HCT116 (cell line): ENCODE results near the gene ANKS1A. TPM values are rescaled to one million over a fixed set of nuclear protein-coding genes. Genes with fewer than 3 reads are reported as not detected.

ENCODE experiments used
- ATAC-seq: fragments of 200-7000 bp; cut with Tn5 transposase; 2 replicates; pipeline ENCODE4 v1.9.1; 2020; ENCODE audit warnings: mild to moderate bottlenecking, moderate library complexity
- BruUV-seq: library from RNA; stranded (reverse); fragments of 400-500 nt; replicated peaks from 2 replicates; lab custom pipeline; 2021; lab: Mats Ljungman, UMichigan
- CTCF ChIA-PET: fragments of 300-600 bp; sonication (Branson Sonifier 250); formaldehyde crosslinking; loops from one replicate; lab custom pipeline; 2021; ENCODE audit warnings: antibody characterized with exemption; lab: Charles Lee
- POLR2A ChIA-PET: fragments of 300-600, 350-600 bp; sonication (Branson Sonifier 250); formaldehyde crosslinking; loops from one replicate; lab custom pipeline; 2021; ENCODE audit warnings: antibody characterized with exemption; lab: Charles Lee
- RAD21 ChIA-PET, 2 experiments: fragments of 300-600 bp; sonication (Branson Sonifier 250); formaldehyde crosslinking; loops; one replicate each; lab custom pipeline; 2023; ENCODE audit warnings: low total read pairs in 2 of 2; ENCODE audit not compliant: uncharacterized antibody in 2 of 2, unreplicated experiment in 2 of 2, low non-redundant PET in 1 of 2; lab: Charles Lee
- DNase-seq: peaks from one replicate; pipeline ENCODE4 v3.0.0-alpha.2; 2010; ENCODE audit warnings: low read depth, low spot score
- H2AFZ ChIP-seq: fragments of 200-600 bp; shearing (Covaris generic), sonication (generic); 2 replicates; pipeline ENCODE4 v1.6.1; 2017; ENCODE audit warnings: low read depth, mixed run types, mixed read lengths, antibody characterized with exemption, low read length; ENCODE audit not compliant: poor library complexity, severe bottlenecking
- H3K27ac ChIP-seq: 2 replicates; pipeline ENCODE4 v1.5.1; 2012; ENCODE audit warnings: low read depth, low read length
- H3K27me3 ChIP-seq: fragments of 200-600 bp; sonication (generic); 2 replicates; pipeline ENCODE4 v1.6.1; 2016; ENCODE audit warnings: mixed run types, low read length, mixed read lengths; ENCODE audit not compliant: insufficient read depth
- H3K36me3 ChIP-seq, 2 experiments: fragments of 200-500 bp in 1 of 2; fragments of 200-600 bp in 1 of 2; sonication (Bioruptor generic) in 1 of 2; sonication (generic) in 1 of 2; 2 replicates each; pipeline versions ENCODE4 v1.5.1 to v1.6.1; 2014 to 2016; ENCODE audit warnings: low read length in 2 of 2, inconsistent platforms in 1 of 2, mixed read lengths in 1 of 2, mixed run types in 1 of 2; ENCODE audit not compliant: insufficient read depth in 2 of 2, control insufficient read depth in 1 of 2
- H3K4me1 ChIP-seq, 2 experiments: fragments of 200-600 bp in 1 of 2; sonication (generic) in 1 of 2; 2 replicates each; pipeline versions ENCODE4 v1.5.1 to v1.6.1; 2012 to 2017; ENCODE audit warnings: low read length in 2 of 2, inconsistent platforms in 1 of 2, mild to moderate bottlenecking in 1 of 2, mixed read lengths in 1 of 2, mixed run types in 1 of 2, moderate library complexity in 1 of 2; ENCODE audit not compliant: insufficient read depth in 2 of 2, control insufficient read depth in 1 of 2
- H3K4me2 ChIP-seq: fragments of 200-600 bp; sonication (generic); 2 replicates; pipeline ENCODE4 v1.6.1; 2017; ENCODE audit warnings: mixed run types, low read length, mixed read lengths
- H3K4me3 ChIP-seq, 2 experiments: fragments of 200-600 bp in 1 of 2; sonication (generic) in 1 of 2; replicated peaks in 1 of 2; 2 replicates each; pipeline ENCODE4 v1.5.1; 2011 to 2016; ENCODE audit warnings: low read length in 2 of 2, control low read depth in 1 of 2, low read depth in 1 of 2, mild to moderate bottlenecking in 1 of 2, mixed read lengths in 1 of 2, mixed run types in 1 of 2
- H3K79me2 ChIP-seq: fragments of 200-600 bp; sonication (generic); 2 replicates; pipeline ENCODE4 v1.6.1; 2017; ENCODE audit warnings: mild to moderate bottlenecking, mixed run types, low read length, moderate library complexity, mixed read lengths; ENCODE audit not compliant: insufficient read depth
- H3K9ac ChIP-seq: fragments of 200-600 bp; sonication (generic); 2 replicates; pipeline ENCODE4 v1.6.1; 2016; ENCODE audit warnings: low read length, mixed read lengths
- H3K9me2 ChIP-seq: fragments of 200-600 bp; sonication (generic), shearing (Covaris generic); 2 replicates; pipeline ENCODE4 v1.6.1; 2017; ENCODE audit warnings: mixed run types, mild to moderate bottlenecking, moderate library complexity; ENCODE audit not compliant: insufficient read depth
- H3K9me3 ChIP-seq, 2 experiments: fragments of 200-500 bp in 1 of 2; fragments of 200-600 bp in 1 of 2; sonication (Bioruptor generic) in 1 of 2; sonication (generic) in 1 of 2; 2 replicates each; pipeline ENCODE4 v1.6.1; 2014 to 2017; ENCODE audit warnings: low read length in 2 of 2, mixed read lengths in 2 of 2, inconsistent platforms in 1 of 2, low read depth in 1 of 2, mild to moderate bottlenecking in 1 of 2, mixed run types in 1 of 2, moderate library complexity in 1 of 2; ENCODE audit not compliant: control insufficient read depth in 1 of 2, insufficient read depth in 1 of 2
- H4K20me1 ChIP-seq: fragments of 200-600 bp; sonication (generic), shearing (Covaris generic); 2 replicates; pipeline ENCODE4 v1.6.1; 2017; ENCODE audit warnings: mixed run types, mild to moderate bottlenecking, moderate library complexity; ENCODE audit not compliant: insufficient read depth
- CEBPB ChIP-seq: IDR thresholded peaks from 2 replicates; pipeline ENCODE4 v1.6.1; 2012; ENCODE audit warnings: low read depth
- ELF1 ChIP-seq: IDR thresholded peaks from 2 replicates; pipeline ENCODE4 v1.6.1; 2012; ENCODE audit warnings: low read depth, borderline replicate concordance
- EZH2phosphoT487 ChIP-seq: fragments of 200-600 bp; IDR thresholded peaks from 2 replicates; pipeline ENCODE4 v1.6.1; 2018; ENCODE audit warnings: antibody characterized with exemption, borderline replicate concordance
- POLR2AphosphoS5 ChIP-seq: IDR thresholded peaks from 2 replicates; pipeline ENCODE4 v1.6.1; 2011; ENCODE audit warnings: mild to moderate bottlenecking, low read depth, low read length, moderate library complexity
- SIN3A ChIP-seq: IDR thresholded peaks from 2 replicates; pipeline ENCODE4 v1.6.1; 2012; ENCODE audit warnings: low read depth
- SP1 ChIP-seq: IDR thresholded peaks from 2 replicates; pipeline ENCODE4 v1.6.1; 2012; ENCODE audit warnings: low read depth
- TCF7L2 ChIP-seq: IDR thresholded peaks from 2 replicates; pipeline ENCODE4 v1.7.0; 2011; ENCODE audit warnings: borderline replicate concordance, inconsistent platforms; ENCODE audit not compliant: insufficient read depth, insufficient read length; ENCODE audit errors: extremely low read depth
- YY1 ChIP-seq: IDR thresholded peaks from 2 replicates; pipeline ENCODE4 v1.6.1; 2011; ENCODE audit warnings: low read length, low read depth, moderate library complexity, mild to moderate bottlenecking; ENCODE audit not compliant: insufficient replicate concordance; ENCODE audit errors: extremely low read depth
- intact Hi-C: fragments of 100-400 bp; cut with micrococcal nuclease; formaldehyde crosslinking; loops from 2 replicates; pipeline ENCODE4 v1.10.0; 2022
- total RNA-seq: library from RNA; stranded (reverse); gene quantifications from one replicate; pipeline ENCODE4 v1.2.1, GENCODE V29; 2021; ENCODE audit not compliant: unreplicated experiment
- TF ChIP-seq, protein P1 (sequence below): IDR thresholded peaks from 2 replicates; pipeline ENCODE4 v1.6.1; 2012
- TF ChIP-seq, protein P2 (sequence below), 3 experiments: fragments of 200-600 bp in 1 of 3; sonication (generic) in 1 of 3; IDR thresholded peaks in 2 of 3; conservative IDR thresholded peaks in 1 of 3; 2 replicates each; pipeline ENCODE4 v1.5.1; 2012 to 2017; ENCODE audit warnings: low read depth in 2 of 3, low read length in 2 of 3, antibody characterized with exemption in 1 of 3, borderline replicate concordance in 1 of 3, control low read depth in 1 of 3, mild to moderate bottlenecking in 1 of 3, mixed read lengths in 1 of 3, mixed run types in 1 of 3, moderate library complexity in 1 of 3; ENCODE audit not compliant: insufficient read depth in 1 of 3

Gene ANKS1A
- total RNA-seq, 1 experiment from 2014 or later = 20.6 TPM

DNA sequence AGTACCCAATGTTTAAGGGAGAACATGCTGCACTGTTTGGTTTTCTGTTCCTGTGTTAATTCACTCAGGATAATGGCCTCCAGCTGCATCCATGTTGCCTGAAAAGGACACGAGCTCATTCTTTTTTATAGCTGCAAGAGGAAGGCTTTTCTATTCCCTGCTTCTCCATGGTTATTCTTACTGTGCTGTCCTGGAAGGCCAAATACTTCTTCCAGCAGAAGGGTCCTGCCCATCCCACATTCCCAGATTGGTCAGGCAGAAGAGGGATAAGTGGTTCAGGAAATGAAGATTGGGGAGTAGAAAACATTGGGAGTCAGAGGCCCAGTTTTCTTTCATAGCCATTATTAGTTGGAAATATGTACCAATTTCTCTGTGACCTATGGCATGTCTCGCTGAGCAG, 129.7 kb downstream of the ANKS1A start:
- CTCF ChIA-PET = no interaction called here

More for the DNA sequence above, 129.7 kb downstream of the ANKS1A start:
- Histone ChIP-seq H3K36me3 (peaks cover 0 to 4% of the 10 kb centered on the region in 2 experiments; a peak in 1 of 4 replicates), H4K20me1 (no peaks in the 10 kb centered on the region), H3K4me1 (peaks cover 0 to 9% of the 10 kb centered on the region in 2 experiments; a peak in 1 of 4 replicates), H3K79me2 (no peaks in the 10 kb centered on the region), H3K27ac (no peak overlapping the region), H3K4me3 (no peak overlapping the region), H3K9ac (no peak overlapping the region), H3K9me3 (no peaks in the 10 kb centered on the region), H3K4me2 (no peak overlapping the region), H3K27me3 (no peaks in the 10 kb centered on the region), H3K9me2 (no peaks in the 10 kb centered on the region), H2AFZ (no peak overlapping the region)
- POLR2A ChIA-PET = no interaction called here
- TF ChIP-seq, protein P1, sequence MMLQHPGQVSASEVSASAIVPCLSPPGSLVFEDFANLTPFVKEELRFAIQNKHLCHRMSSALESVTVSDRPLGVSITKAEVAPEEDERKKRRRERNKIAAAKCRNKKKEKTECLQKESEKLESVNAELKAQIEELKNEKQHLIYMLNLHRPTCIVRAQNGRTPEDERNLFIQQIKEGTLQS = no peak
- no peak for TF ChIP-seq TCF7L2
- TF ChIP-seq ELF1 = no peak
- no peak for TF ChIP-seq SIN3A
- TF ChIP-seq, protein P2, sequence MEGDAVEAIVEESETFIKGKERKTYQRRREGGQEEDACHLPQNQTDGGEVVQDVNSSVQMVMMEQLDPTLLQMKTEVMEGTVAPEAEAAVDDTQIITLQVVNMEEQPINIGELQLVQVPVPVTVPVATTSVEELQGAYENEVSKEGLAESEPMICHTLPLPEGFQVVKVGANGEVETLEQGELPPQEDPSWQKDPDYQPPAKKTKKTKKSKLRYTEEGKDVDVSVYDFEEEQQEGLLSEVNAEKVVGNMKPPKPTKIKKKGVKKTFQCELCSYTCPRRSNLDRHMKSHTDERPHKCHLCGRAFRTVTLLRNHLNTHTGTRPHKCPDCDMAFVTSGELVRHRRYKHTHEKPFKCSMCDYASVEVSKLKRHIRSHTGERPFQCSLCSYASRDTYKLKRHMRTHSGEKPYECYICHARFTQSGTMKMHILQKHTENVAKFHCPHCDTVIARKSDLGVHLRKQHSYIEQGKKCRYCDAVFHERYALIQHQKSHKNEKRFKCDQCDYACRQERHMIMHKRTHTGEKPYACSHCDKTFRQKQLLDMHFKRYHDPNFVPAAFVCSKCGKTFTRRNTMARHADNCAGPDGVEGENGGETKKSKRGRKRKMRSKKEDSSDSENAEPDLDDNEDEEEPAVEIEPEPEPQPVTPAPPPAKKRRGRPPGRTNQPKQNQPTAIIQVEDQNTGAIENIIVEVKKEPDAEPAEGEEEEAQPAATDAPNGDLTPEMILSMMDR (IDR thresholded peaks at IDR 0.05 in 2 of 3, conservative IDR thresholded peaks at IDR 0.05 in 1 of 3; ENCODE audit: borderline replicate concordance in 1 of 3, insufficient read depth in 1 of 3, low read depth in 2 of 3, low read length in 2 of 3) = no peak
- TF ChIP-seq SP1 = no peak
- no peak for TF ChIP-seq POLR2AphosphoS5
- TF ChIP-seq CEBPB = no peak
- TF ChIP-seq EZH2phosphoT487 = no peak
- TF ChIP-seq YY1 = no peak
- DNase-seq = no peak
- ATAC-seq = no peak
- no TSS peak for BruUV-seq
- RAD21 ChIA-PET = no interaction called here
- intact Hi-C loops = no loop called here
